NCI-H146 (cell line): Measurements from ENCODE around the gene POLR2H.

Experiments
- DNase-seq: peaks from one replicate; lab custom pipeline; 2025; lab: John Stamatoyannopoulos, UW

POLR2H gene

GRCh38 chr3:184371570-184372018 lies 10.1 kb downstream of the POLR2H start:
- peak; percentile 99 for DNase-seq

GRCh38 chr3:184372296-184372821 lies 10.8 kb downstream of the POLR2H start:
- peak; percentile 20 for DNase-seq

- DNase-seq: no peak
Measured at GRCh38 chr3:184372911-184373310, 11.4 kb downstream of the POLR2H start.

- no peak for DNase-seq
Measured at GRCh38 chr3:184373422-184373821, 11.9 kb downstream of the POLR2H start.

- no peak for DNase-seq
Measured at GRCh38 chr3:184375747-184376461, 14.4 kb downstream of the POLR2H start.

- peak; percentile 80 for DNase-seq
Measured at GRCh38 chr3:184377374-184377773, 15.9 kb downstream of the POLR2H start.

GRCh38 chr3:184377882-184378445 lies 16.5 kb downstream of the POLR2H start, which contains the start of gene THPO:
THPO (minus strand) TSS chr3:184378207; CDS start chr3:184376259, 1,948 bp downstream.
- DNase-seq: peak; percentile 62

GRCh38 chr3:184378651-184379357 lies 17.3 kb downstream of the POLR2H start:
- DNase-seq: no peak

GRCh38 chr3:184379358-184380184 lies 18.1 kb downstream of the POLR2H start, which contains the start of gene CHRD:
CHRD (plus strand) TSS chr3:184380054; CDS start chr3:184380319, 265 bp downstream.
- peak; percentile 54 for DNase-seq

- DNase-seq: peak; percentile 65
Measured at GRCh38 chr3:184380185-184380626, 18.7 kb downstream of the POLR2H start.

GRCh38 chr3:184380627-184381260 lies 19.2 kb downstream of the POLR2H start:
- DNase-seq: no peak

- no peak for DNase-seq
Measured at GRCh38 chr3:184381261-184382224, 20.0 kb downstream of the POLR2H start.

- DNase-seq: no peak
Measured at GRCh38 chr3:184382326-184383032, 21.0 kb downstream of the POLR2H start.

- no peak for DNase-seq
Measured at GRCh38 chr3:184383033-184383740, 21.7 kb downstream of the POLR2H start.

- no peak for DNase-seq
Measured at GRCh38 chr3:184384342-184384741, 22.8 kb downstream of the POLR2H start.

GRCh38 chr3:184384856-184385422 lies 23.4 kb downstream of the POLR2H start:
- no peak for DNase-seq

GRCh38 chr3:184386047-184386806 lies 24.7 kb downstream of the POLR2H start:
- no peak for DNase-seq
